GM23338 (cell line): Measurements from ENCODE around the gene SMIM35.

Experiments
- CREB1 ChIP-seq: fragments of 250-450 bp; sonication (Bioruptor Pico); IDR thresholded peaks from 2 replicates; pipeline ENCODE4 v1.5.0; 2020; ENCODE audit warnings: low read depth, mild to moderate bottlenecking, moderate library complexity
- CTCF ChIP-seq, 2 experiments: fragments of 200-600 bp in 1 of 2; sonication (generic) in 1 of 2; conservative IDR thresholded peaks; 2 replicates each; pipeline versions ENCODE4 v1.5.1 to v1.6.1; 2016 to 2017; ENCODE audit warnings: antibody characterized with exemption in 2 of 2, low read depth in 2 of 2, mild to moderate bottlenecking in 2 of 2, moderate library complexity in 1 of 2
- EZH2 ChIP-seq: fragments of 200-600 bp; sonication (generic); IDR thresholded peaks from one replicate; pipeline ENCODE4 v1.8.0; 2017; ENCODE audit warnings: antibody characterized with exemption, mild to moderate bottlenecking, low read depth; ENCODE audit not compliant: unreplicated experiment
- EZH2phosphoT487 ChIP-seq: fragments of 200-600 bp; sonication (generic); IDR thresholded peaks from one replicate; pipeline ENCODE4 v1.8.1; 2018; ENCODE audit warnings: antibody characterized with exemption; ENCODE audit not compliant: unreplicated experiment
- JUNB ChIP-seq: IDR thresholded peaks from one replicate; pipeline ENCODE4 v1.6.1; 2016; ENCODE audit warnings: antibody characterized with exemption; ENCODE audit not compliant: unreplicated experiment
- NANOG ChIP-seq: IDR thresholded peaks from 2 replicates; pipeline ENCODE4 v1.6.1; 2016; ENCODE audit warnings: antibody characterized with exemption, borderline replicate concordance
- POLR2AphosphoS5 ChIP-seq: IDR thresholded peaks from 2 replicates; pipeline ENCODE4 v1.6.1; 2016; ENCODE audit warnings: antibody characterized with exemption, low read depth
- STAT1 ChIP-seq: IDR thresholded peaks from one replicate; pipeline ENCODE4 v1.6.1; 2016; ENCODE audit warnings: antibody characterized with exemption; ENCODE audit not compliant: unreplicated experiment
- ZNF114 ChIP-seq: fragments of 250-450 bp; sonication (Bioruptor Pico); IDR thresholded peaks from 2 replicates; pipeline ENCODE4 v1.5.0; 2020; ENCODE audit warnings: mild to moderate bottlenecking, moderate library complexity
- ZNF331 ChIP-seq: fragments of 250-450 bp; sonication (Bioruptor Pico); IDR thresholded peaks from 2 replicates; pipeline ENCODE4 v1.5.0; 2020; ENCODE audit warnings: low read depth, mild to moderate bottlenecking, moderate library complexity
- ZNF462 ChIP-seq: fragments of 250-450 bp; sonication (Bioruptor Pico); IDR thresholded peaks from 2 replicates; pipeline ENCODE4 v1.5.0; 2020; ENCODE audit warnings: mild to moderate bottlenecking, moderate library complexity
- TF ChIP-seq, protein P1 (sequence below): IDR thresholded peaks from one replicate; pipeline ENCODE4 v1.6.1; 2018; ENCODE audit warnings: antibody characterized with exemption; ENCODE audit not compliant: unreplicated experiment
- TF ChIP-seq, protein P2 (sequence below): IDR thresholded peaks from 2 replicates; pipeline ENCODE4 v1.6.1; 2016; ENCODE audit warnings: antibody characterized with exemption

GRCh38 chr11:118028626-118029025 is 58.1 kb downstream of the SMIM35 start:
- TF ChIP-seq, protein P1, sequence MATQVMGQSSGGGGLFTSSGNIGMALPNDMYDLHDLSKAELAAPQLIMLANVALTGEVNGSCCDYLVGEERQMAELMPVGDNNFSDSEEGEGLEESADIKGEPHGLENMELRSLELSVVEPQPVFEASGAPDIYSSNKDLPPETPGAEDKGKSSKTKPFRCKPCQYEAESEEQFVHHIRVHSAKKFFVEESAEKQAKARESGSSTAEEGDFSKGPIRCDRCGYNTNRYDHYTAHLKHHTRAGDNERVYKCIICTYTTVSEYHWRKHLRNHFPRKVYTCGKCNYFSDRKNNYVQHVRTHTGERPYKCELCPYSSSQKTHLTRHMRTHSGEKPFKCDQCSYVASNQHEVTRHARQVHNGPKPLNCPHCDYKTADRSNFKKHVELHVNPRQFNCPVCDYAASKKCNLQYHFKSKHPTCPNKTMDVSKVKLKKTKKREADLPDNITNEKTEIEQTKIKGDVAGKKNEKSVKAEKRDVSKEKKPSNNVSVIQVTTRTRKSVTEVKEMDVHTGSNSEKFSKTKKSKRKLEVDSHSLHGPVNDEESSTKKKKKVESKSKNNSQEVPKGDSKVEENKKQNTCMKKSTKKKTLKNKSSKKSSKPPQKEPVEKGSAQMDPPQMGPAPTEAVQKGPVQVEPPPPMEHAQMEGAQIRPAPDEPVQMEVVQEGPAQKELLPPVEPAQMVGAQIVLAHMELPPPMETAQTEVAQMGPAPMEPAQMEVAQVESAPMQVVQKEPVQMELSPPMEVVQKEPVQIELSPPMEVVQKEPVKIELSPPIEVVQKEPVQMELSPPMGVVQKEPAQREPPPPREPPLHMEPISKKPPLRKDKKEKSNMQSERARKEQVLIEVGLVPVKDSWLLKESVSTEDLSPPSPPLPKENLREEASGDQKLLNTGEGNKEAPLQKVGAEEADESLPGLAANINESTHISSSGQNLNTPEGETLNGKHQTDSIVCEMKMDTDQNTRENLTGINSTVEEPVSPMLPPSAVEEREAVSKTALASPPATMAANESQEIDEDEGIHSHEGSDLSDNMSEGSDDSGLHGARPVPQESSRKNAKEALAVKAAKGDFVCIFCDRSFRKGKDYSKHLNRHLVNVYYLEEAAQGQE = no peak
- TF ChIP-seq POLR2AphosphoS5 = no peak
- TF ChIP-seq EZH2 = no peak
- TF ChIP-seq CTCF (conservative IDR thresholded peaks at IDR 0.05; ENCODE audit: low read depth in 2 of 2) = no peak
- no peak for TF ChIP-seq ZNF114 (CRISPR knock-in tag)
- no peak for TF ChIP-seq EZH2phosphoT487
- TF ChIP-seq JUNB = no peak
- TF ChIP-seq, protein P2, sequence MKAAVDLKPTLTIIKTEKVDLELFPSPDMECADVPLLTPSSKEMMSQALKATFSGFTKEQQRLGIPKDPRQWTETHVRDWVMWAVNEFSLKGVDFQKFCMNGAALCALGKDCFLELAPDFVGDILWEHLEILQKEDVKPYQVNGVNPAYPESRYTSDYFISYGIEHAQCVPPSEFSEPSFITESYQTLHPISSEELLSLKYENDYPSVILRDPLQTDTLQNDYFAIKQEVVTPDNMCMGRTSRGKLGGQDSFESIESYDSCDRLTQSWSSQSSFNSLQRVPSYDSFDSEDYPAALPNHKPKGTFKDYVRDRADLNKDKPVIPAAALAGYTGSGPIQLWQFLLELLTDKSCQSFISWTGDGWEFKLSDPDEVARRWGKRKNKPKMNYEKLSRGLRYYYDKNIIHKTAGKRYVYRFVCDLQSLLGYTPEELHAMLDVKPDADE = no peak
- TF ChIP-seq CREB1 (CRISPR knock-in tag) = no peak
- TF ChIP-seq STAT1 = no peak
- no peak for TF ChIP-seq ZNF331
- TF ChIP-seq NANOG = no peak
- no peak for TF ChIP-seq ZNF462 (CRISPR knock-in tag)
